Fibroblast of skin of abdomen (primary cell): ENCODE measurements around the gene DYRK1A.

ENCODE experiments used
- DNase-seq: peaks from one replicate; pipeline ENCODE4 v3.0.0-alpha.2; 2013

DYRK1A gene

GRCh38 chr21:37566790-37567615 lies 200.4 kb downstream of the DYRK1A start:
- DNase-seq = no peak

GRCh38 chr21:37568415-37568814 lies 201.8 kb downstream of the DYRK1A start:
- DNase-seq = no peak

GRCh38 chr21:37568916-37569315 lies 202.3 kb downstream of the DYRK1A start:
- DNase-seq = no peak

GRCh38 chr21:37571442-37571841 lies 204.9 kb downstream of the DYRK1A start:
- DNase-seq = no peak

- no peak for DNase-seq
Measured at GRCh38 chr21:37574316-37574715, 207.7 kb downstream of the DYRK1A start.

- no peak for DNase-seq
Measured at GRCh38 chr21:37574751-37575150, 208.2 kb downstream of the DYRK1A start.

GRCh38 chr21:37575580-37575979 lies 209.0 kb downstream of the DYRK1A start:
- DNase-seq = no peak
